IMR-90 (cell line): ENCODE data around the gene SMARCD2.

Source experiments
- CHD1 ChIP-seq: IDR thresholded peaks from 2 replicates; pipeline ENCODE4 v1.6.1; 2012; ENCODE audit warnings: low read depth, low read length, improper control_type of control experiment
- POLR2A ChIP-seq: IDR thresholded peaks from 2 replicates; pipeline ENCODE4 v1.6.1; 2012; ENCODE audit warnings: mild to moderate bottlenecking, low read depth, low read length
- RCOR1 ChIP-seq: IDR thresholded peaks from 2 replicates; pipeline ENCODE4 v1.6.1; 2012; ENCODE audit warnings: mild to moderate bottlenecking, low read length, improper control_type of control experiment; ENCODE audit not compliant: insufficient replicate concordance
- TF ChIP-seq, protein P1 (sequence below): fragments of 150-350 bp; IDR thresholded peaks from 2 replicates; pipeline ENCODE4 v1.6.1; 2017; ENCODE audit warnings: mild to moderate bottlenecking, antibody characterized with exemption, low read length, low read depth
- TF ChIP-seq, protein P2 (sequence below): conservative IDR thresholded peaks from 2 replicates; pipeline ENCODE4 v1.5.1; 2012; ENCODE audit warnings: mild to moderate bottlenecking, low read depth, low read length, improper control_type of control experiment

DNA sequence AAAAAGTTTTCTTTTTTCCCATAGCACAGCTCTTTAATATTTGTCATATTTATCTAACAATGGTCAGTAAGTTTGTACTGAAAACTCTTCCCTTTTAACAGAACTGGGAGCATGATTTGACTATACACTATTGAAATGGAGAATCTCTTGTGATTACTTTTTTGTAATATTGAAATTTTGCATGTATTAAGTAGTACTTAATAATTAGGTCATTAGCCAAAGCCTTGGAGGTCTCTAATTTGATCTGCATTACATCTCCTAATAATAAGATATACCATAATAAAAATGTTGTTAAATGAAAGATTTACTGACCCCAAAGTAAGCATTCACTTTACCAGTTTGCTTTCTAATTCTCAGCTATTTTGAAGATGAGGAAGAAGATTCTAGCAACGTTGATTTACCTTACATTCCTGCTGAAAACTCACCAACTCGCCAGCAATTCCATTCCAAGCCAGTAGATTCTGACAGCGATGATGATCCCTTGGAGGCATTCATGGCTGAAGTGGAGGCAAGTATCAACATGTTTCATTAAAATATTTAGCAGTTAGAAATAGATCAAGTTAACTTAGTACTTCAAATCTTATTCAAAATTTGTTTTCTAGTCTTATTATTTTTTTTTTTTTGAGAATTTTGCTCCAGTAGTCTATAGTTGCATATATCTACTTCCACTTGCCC is 50.3 kb downstream of the SMARCD2 start:
- TF ChIP-seq, protein P1, sequence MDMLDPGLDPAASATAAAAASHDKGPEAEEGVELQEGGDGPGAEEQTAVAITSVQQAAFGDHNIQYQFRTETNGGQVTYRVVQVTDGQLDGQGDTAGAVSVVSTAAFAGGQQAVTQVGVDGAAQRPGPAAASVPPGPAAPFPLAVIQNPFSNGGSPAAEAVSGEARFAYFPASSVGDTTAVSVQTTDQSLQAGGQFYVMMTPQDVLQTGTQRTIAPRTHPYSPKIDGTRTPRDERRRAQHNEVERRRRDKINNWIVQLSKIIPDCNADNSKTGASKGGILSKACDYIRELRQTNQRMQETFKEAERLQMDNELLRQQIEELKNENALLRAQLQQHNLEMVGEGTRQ, result no peak
- TF ChIP-seq, protein P2, sequence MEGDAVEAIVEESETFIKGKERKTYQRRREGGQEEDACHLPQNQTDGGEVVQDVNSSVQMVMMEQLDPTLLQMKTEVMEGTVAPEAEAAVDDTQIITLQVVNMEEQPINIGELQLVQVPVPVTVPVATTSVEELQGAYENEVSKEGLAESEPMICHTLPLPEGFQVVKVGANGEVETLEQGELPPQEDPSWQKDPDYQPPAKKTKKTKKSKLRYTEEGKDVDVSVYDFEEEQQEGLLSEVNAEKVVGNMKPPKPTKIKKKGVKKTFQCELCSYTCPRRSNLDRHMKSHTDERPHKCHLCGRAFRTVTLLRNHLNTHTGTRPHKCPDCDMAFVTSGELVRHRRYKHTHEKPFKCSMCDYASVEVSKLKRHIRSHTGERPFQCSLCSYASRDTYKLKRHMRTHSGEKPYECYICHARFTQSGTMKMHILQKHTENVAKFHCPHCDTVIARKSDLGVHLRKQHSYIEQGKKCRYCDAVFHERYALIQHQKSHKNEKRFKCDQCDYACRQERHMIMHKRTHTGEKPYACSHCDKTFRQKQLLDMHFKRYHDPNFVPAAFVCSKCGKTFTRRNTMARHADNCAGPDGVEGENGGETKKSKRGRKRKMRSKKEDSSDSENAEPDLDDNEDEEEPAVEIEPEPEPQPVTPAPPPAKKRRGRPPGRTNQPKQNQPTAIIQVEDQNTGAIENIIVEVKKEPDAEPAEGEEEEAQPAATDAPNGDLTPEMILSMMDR, result no peak
- TF ChIP-seq POLR2A (no peak), RCOR1 (no peak), CHD1 (no peak)
